ENCODE data around the gene CASQ1. TPM values are rescaled to one million over a fixed set of nuclear protein-coding genes. Genes with fewer than 3 reads are reported as not detected.
A peak's percentile ranks its signal among the peaks of the same experiment; 100 is the strongest.

The CASQ1 gene
- total and polyA plus RNA-seq, 2 of the 13 experiments (the other 11 are each of a cell fraction or from before 2014, with no cell fraction given) = 0.09 to 0.20 TPM

GRCh38 chr1:160193091-160193819 is 2.9 kb downstream of the CASQ1 start (continued):
- TF ChIP-seq NFAT5 (CRISPR knock-in tag; IDR thresholded peaks at IDR 0.05) (no peak), ZNF224 (CRISPR knock-in tag; IDR thresholded peaks at IDR 0.05) (no peak), ZNF740 (CRISPR knock-in tag; IDR thresholded peaks at IDR 0.05) (0 out of 2 replicates have a peak, but pooled peaks have one; percentile 44), MTA3 (CRISPR knock-in tag; IDR thresholded peaks at IDR 0.05) (no peak), NR2F1 (CRISPR knock-in tag; IDR thresholded peaks at IDR 0.05) (0 out of 4 replicates have a peak, but pooled peaks of 1 of the 2 experiments have one; percentile 23), U2AF1 (optimal IDR thresholded peaks at IDR 0.05; ENCODE audit: low read depth, low read length) (no peak), ZNF629 (CRISPR knock-in tag; conservative IDR thresholded peaks at IDR 0.05) (no peak), TCF7 (IDR thresholded peaks at IDR 0.05; ENCODE audit: low read depth) (peak; percentile 25; the same call in 1 of the 2 replicates), IRF2 (CRISPR knock-in tag; IDR thresholded peaks at IDR 0.05) (peak; percentile 34; the same call in 1 of the 2 replicates), MBD4 (IDR thresholded peaks at IDR 0.05; ENCODE audit: borderline replicate concordance, low read length) (no peak), ZSCAN20 (CRISPR knock-in tag; IDR thresholded peaks at IDR 0.05; ENCODE audit: borderline replicate concordance) (no peak), ZNF556 (CRISPR knock-in tag; IDR thresholded peaks at IDR 0.05; ENCODE audit: borderline replicate concordance) (0 out of 2 replicates have a peak, but pooled peaks have one; percentile 51), POLR2AphosphoS2 (IDR thresholded peaks at IDR 0.05; ENCODE audit: low read depth, low read length) (no peak), KDM5B (CRISPR knock-in tag; IDR thresholded peaks at IDR 0.05; ENCODE audit: borderline replicate concordance) (peak; percentile 66; the same call in 1 of the 2 replicates), YEATS4 (CRISPR knock-in tag; IDR thresholded peaks at IDR 0.05; ENCODE audit: borderline replicate concordance) (peak; percentile 61; the same call in 1 of the 2 replicates), KLF16 (CRISPR knock-in tag; IDR thresholded peaks at IDR 0.05) (peak in 1 of 2 experiments; percentile 61; a peak in 1 of 4 replicates), ZNF501 (CRISPR knock-in tag; IDR thresholded peaks at IDR 0.05) (0 out of 2 replicates have a peak, but pooled peaks have one; percentile 24), ZNF33B (CRISPR knock-in tag; IDR thresholded peaks at IDR 0.05) (0 out of 2 replicates have a peak, but pooled peaks have one; percentile 80), HNF4A (CRISPR knock-in tag; IDR thresholded peaks at IDR 0.05) (peak; percentile 81)
- TF ChIP-seq, protein P1, sequence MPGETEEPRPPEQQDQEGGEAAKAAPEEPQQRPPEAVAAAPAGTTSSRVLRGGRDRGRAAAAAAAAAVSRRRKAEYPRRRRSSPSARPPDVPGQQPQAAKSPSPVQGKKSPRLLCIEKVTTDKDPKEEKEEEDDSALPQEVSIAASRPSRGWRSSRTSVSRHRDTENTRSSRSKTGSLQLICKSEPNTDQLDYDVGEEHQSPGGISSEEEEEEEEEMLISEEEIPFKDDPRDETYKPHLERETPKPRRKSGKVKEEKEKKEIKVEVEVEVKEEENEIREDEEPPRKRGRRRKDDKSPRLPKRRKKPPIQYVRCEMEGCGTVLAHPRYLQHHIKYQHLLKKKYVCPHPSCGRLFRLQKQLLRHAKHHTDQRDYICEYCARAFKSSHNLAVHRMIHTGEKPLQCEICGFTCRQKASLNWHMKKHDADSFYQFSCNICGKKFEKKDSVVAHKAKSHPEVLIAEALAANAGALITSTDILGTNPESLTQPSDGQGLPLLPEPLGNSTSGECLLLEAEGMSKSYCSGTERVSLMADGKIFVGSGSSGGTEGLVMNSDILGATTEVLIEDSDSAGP (CRISPR knock-in tag; IDR thresholded peaks at IDR 0.05; ENCODE audit: borderline replicate concordance) = peak; percentile 60; the same call in 1 of the 2 replicates

Measured in HepG2 (cell line).